Endodermal cell (in vitro differentiated cells): ENCODE results near the gene CTSO. TPM values are rescaled to one million over a fixed set of nuclear protein-coding genes. Genes with fewer than 3 reads are reported as not detected.

Source experiments
- DNase-seq: peaks from one replicate; pipeline ENCODE4 v3.0.0-alpha.2; 2017
- H3K27ac ChIP-seq: 2 replicates; pipeline ENCODE4 v1.5.1; 2013; ENCODE audit warnings: mild to moderate bottlenecking, low read depth, low read length, moderate library complexity
- H3K27me3 ChIP-seq: 2 replicates; pipeline ENCODE4 v1.6.1; 2013; ENCODE audit warnings: mild to moderate bottlenecking, low read length, moderate library complexity; ENCODE audit not compliant: insufficient read depth, control insufficient read depth, poor library complexity, severe bottlenecking
- H3K36me3 ChIP-seq: 2 replicates; pipeline ENCODE4 v1.7.0; 2013; ENCODE audit warnings: mild to moderate bottlenecking, low read length, moderate library complexity; ENCODE audit not compliant: control insufficient read depth, insufficient read depth
- H3K4me1 ChIP-seq: one replicate; pipeline ENCODE4 v1.7.0; 2013; ENCODE audit warnings: low read length; ENCODE audit not compliant: control insufficient read depth, insufficient read depth
- H3K4me3 ChIP-seq: 2 replicates; pipeline ENCODE4 v1.5.1; 2013; ENCODE audit warnings: mild to moderate bottlenecking, low read length, moderate library complexity
- H3K9ac ChIP-seq: 2 replicates; pipeline ENCODE4 v1.6.1; 2013; ENCODE audit warnings: mild to moderate bottlenecking, low read length, moderate library complexity; ENCODE audit not compliant: poor library complexity, severe bottlenecking; ENCODE audit errors: extremely low read depth
- H3K9me3 ChIP-seq: 2 replicates; pipeline ENCODE4 v1.6.1; 2013; ENCODE audit warnings: mild to moderate bottlenecking, low read length, moderate library complexity; ENCODE audit not compliant: control insufficient read depth
- H3K27ac Mint-ChIP-seq: 2 replicates; pipeline ENCODE4 v1.8.0; 2020; ENCODE audit warnings: mixed read lengths
- H3K27me3 Mint-ChIP-seq: 2 replicates; pipeline ENCODE4 v1.8.0; 2021; ENCODE audit warnings: mild to moderate bottlenecking, mixed read lengths; ENCODE audit not compliant: insufficient read depth
- H3K36me3 Mint-ChIP-seq: 2 replicates; pipeline ENCODE4 v1.8.0; 2020; ENCODE audit warnings: low read depth, mixed read lengths
- H3K4me1 Mint-ChIP-seq: 2 replicates; pipeline ENCODE4 v1.8.0; 2020; ENCODE audit warnings: mixed read lengths
- H3K4me3 Mint-ChIP-seq: 2 replicates; pipeline ENCODE4 v1.8.0; 2020; ENCODE audit warnings: mild to moderate bottlenecking, moderate library complexity, mixed read lengths
- H3K9me3 Mint-ChIP-seq: 2 replicates; pipeline ENCODE4 v1.8.0; 2020; ENCODE audit warnings: mild to moderate bottlenecking, mixed read lengths
- CTCF ChIP-seq: fragments of 200-600 bp; sonication (generic); conservative IDR thresholded peaks from 2 replicates; pipeline ENCODE4 v1.5.0; 2021; ENCODE audit warnings: antibody characterized with exemption, mild to moderate bottlenecking
- WGBS, 2 experiments: methylation state at CpG; one replicate each; pipeline versions ENCODE4 v1.1.5 to v1.1.7; 2013; ENCODE audit warnings: missing lambda C conversion rate in 2 of 2, mixed read lengths in 1 of 2; ENCODE audit not compliant: insufficient coverage in 1 of 2, insufficient read length in 1 of 2; 5-methylcytosine and 5-hydroxymethylcytosine counted together
- total RNA-seq, 2 donors: library from RNA; stranded (reverse); fragmentation: NEBNext Ultra II Directional in 1 of 2; extraction: Animal tissue kit (Norgen Biotek cat#: 25700) in 1 of 2; gene quantifications; 2 replicates in 1 of 2; 3 replicates in 1 of 2; pipeline ENCODE4 v1.2.1, GENCODE V29; 2021

Gene CTSO
- total RNA-seq, 2 donors from 2014 or later: 4.2 to 5.4 TPM

DNA sequence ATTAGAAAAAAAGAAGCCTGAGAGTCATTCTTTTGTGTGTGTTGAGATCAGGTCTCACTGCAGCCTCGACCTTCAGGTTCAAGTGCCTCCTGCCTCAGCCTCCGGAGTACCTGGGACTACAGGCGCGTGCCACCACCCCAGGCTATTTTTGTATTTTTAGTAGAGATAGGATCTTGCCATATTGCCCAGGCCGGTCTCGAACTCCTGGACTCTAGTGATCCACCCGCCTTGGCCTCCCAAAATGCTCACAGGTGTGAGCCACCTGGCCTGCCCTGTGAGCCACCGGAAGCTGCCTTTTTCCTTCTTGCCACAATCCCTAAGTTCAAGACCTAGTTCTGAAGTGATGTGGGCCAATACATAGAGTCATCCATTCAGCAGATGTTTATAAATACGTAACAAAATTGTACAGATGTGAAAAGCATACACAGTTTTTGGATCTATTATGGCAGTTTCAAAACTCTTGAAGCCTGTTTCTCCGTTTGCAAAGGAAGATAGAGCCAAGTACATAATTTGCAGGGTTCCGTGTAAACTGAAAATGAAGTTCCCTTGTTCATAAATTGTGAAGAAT lies 536 bp upstream of the CTSO start:
- H3K4me3 Mint-ChIP-seq: peak overlapping the region; percentile 79
- WGBS, 2 experiments: 91 to 100% methylated on average over 7 to 11 of the region's 11 CpGs
- Histone ChIP-seq H3K9me3 (no peaks in the 10 kb centered on the region), H3K4me3 (peak overlapping the region; percentile 81), H3K27me3 (no peaks in the 10 kb centered on the region), H3K36me3 (no peaks in the 10 kb centered on the region), H3K27ac (no peak overlapping the region), H3K4me1 (no peaks in the 10 kb centered on the region), H3K9ac (no peak overlapping the region)
- peaks cover 3% of the 10 kb centered on the region for H3K9me3 Mint-ChIP-seq
- H3K36me3 Mint-ChIP-seq: peaks cover 3% of the 10 kb centered on the region
- peak overlapping the region; percentile 57 for H3K27ac Mint-ChIP-seq
- peaks cover 10% of the 10 kb centered on the region for H3K4me1 Mint-ChIP-seq
- DNase-seq: no peak
- TF ChIP-seq CTCF: no peak
- no peaks in the 10 kb centered on the region for H3K27me3 Mint-ChIP-seq

GRCh38 chr4:155952501-155952901 lies 1.2 kb downstream of the CTSO start:
- Histone ChIP-seq H3K4me1 (no peaks in the 10 kb centered on the region), H3K4me3 (no peak overlapping the region), H3K9me3 (no peaks in the 10 kb centered on the region), H3K27me3 (no peaks in the 10 kb centered on the region), H3K36me3 (no peaks in the 10 kb centered on the region), H3K27ac (no peak overlapping the region), H3K9ac (no peak overlapping the region)
- no peaks in the 10 kb centered on the region for H3K27me3 Mint-ChIP-seq
- no peak overlapping the region for H3K27ac Mint-ChIP-seq
- H3K36me3 Mint-ChIP-seq: peaks cover 3% of the 10 kb centered on the region
- peaks cover 2% of the 10 kb centered on the region for H3K9me3 Mint-ChIP-seq
- WGBS, 2 experiments: 92 to 100% methylated on average over 4 to 5 of the region's 6 CpGs
- peaks cover 12% of the 10 kb centered on the region for H3K4me1 Mint-ChIP-seq
- H3K4me3 Mint-ChIP-seq: no peak overlapping the region
- TF ChIP-seq CTCF: no peak
- DNase-seq: no peak

DNA sequence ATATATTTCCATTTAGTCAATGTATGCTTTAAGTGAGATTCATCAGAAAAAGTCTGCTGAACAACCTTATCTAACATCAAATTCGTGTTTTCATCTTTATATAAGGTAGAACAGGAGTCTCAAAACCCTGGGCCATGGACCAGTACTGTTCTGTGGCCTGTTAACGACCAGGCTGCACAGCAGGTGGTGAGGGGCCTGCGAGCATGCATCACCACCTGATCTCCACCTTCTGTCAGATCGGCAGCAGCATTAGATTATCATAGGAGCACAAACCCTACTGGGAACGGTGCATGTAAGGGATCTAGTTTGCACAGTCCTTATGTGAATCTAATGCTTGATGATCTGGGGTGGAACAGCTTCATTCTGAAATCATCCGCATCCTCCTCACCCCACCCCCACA lies 3.2 kb downstream of the CTSO start:
- H3K4me3 ChIP-seq: no peak overlapping the region
- no peaks in the 10 kb centered on the region for H3K4me1 ChIP-seq
- Mint-ChIP-seq H3K9me3 (no peaks in the 10 kb centered on the region), H3K27me3 (no peaks in the 10 kb centered on the region), H3K4me1 (peaks cover 6% of the 10 kb centered on the region), H3K4me3 (no peak overlapping the region), H3K36me3 (no peaks in the 10 kb centered on the region), H3K27ac (no peak overlapping the region)
- no peaks in the 10 kb centered on the region for H3K27me3 ChIP-seq
- no peak overlapping the region for H3K27ac ChIP-seq
- H3K9me3 ChIP-seq: no peaks in the 10 kb centered on the region
- H3K9ac ChIP-seq: no peak overlapping the region
- 85 to 94% methylated on average over 2 to 6 of the region's 6 CpGs for WGBS, 2 experiments
- DNase-seq: no peak
- H3K36me3 ChIP-seq: no peaks in the 10 kb centered on the region
- TF ChIP-seq CTCF: no peak
